NOMO-1 (cell line): Measurements from ENCODE around the gene AAK1.

Source experiments
- DNase-seq, 2 experiments: peaks; one replicate each; lab custom pipeline; 2025; ENCODE audit not compliant: unreplicated experiment in 2 of 2; lab: John Stamatoyannopoulos, UW

The AAK1 gene

GRCh38 chr2:69501301-69501700 lies 142.2 kb downstream of the AAK1 start:
- DNase-seq: no peak

GRCh38 chr2:69499966-69500365 lies 143.6 kb downstream of the AAK1 start:
- no peak for DNase-seq

- peak; percentile 84 to 93 for DNase-seq
These were observed 144.3 kb downstream of the AAK1 start for GRCh38 chr2:69499242-69499641.

- no peak for DNase-seq
These were observed 147.7 kb downstream of the AAK1 start for GRCh38 chr2:69495861-69496260.

- no peak for DNase-seq
These were observed 148.5 kb downstream of the AAK1 start for GRCh38 chr2:69495008-69495407.

GRCh38 chr2:69494126-69494525 lies 149.4 kb downstream of the AAK1 start:
- no peak for DNase-seq

GRCh38 chr2:69493268-69493667 lies 150.3 kb downstream of the AAK1 start:
- DNase-seq: no peak

GRCh38 chr2:69491864-69492263 lies 151.7 kb downstream of the AAK1 start:
- no peak for DNase-seq

GRCh38 chr2:69490486-69490885 lies 153.1 kb downstream of the AAK1 start:
- no peak for DNase-seq

GRCh38 chr2:69489793-69490192 lies 153.7 kb downstream of the AAK1 start:
- peak; percentile 58 to 88 for DNase-seq

GRCh38 chr2:69483696-69484095 lies 159.8 kb downstream of the AAK1 start:
- DNase-seq: no peak

- DNase-seq: no peak
These were observed 160.5 kb downstream of the AAK1 start for GRCh38 chr2:69483024-69483423.

- no peak for DNase-seq
These were observed 161.1 kb downstream of the AAK1 start for GRCh38 chr2:69482471-69482870.

- DNase-seq: no peak
These were observed 162.1 kb downstream of the AAK1 start for GRCh38 chr2:69481421-69481820.

- DNase-seq: no peak
These were observed 165.9 kb downstream of the AAK1 start for GRCh38 chr2:69477627-69478026.

GRCh38 chr2:69474688-69475087 lies 168.9 kb downstream of the AAK1 start:
- DNase-seq: no peak

GRCh38 chr2:69471793-69472192 lies 171.7 kb downstream of the AAK1 start:
- no peak for DNase-seq

- no peak for DNase-seq
These were observed 172.6 kb downstream of the AAK1 start for GRCh38 chr2:69470911-69471310.

GRCh38 chr2:69469784-69470183 lies 173.8 kb downstream of the AAK1 start:
- no peak for DNase-seq

- DNase-seq: no peak
These were observed 174.2 kb downstream of the AAK1 start for GRCh38 chr2:69469375-69469774.

- DNase-seq: no peak
These were observed 176.8 kb downstream of the AAK1 start for GRCh38 chr2:69466728-69467127.

GRCh38 chr2:69465513-69466456 lies 177.8 kb downstream of the AAK1 start:
- DNase-seq: no peak

GRCh38 chr2:69464575-69464974 lies 179.0 kb downstream of the AAK1 start:
- DNase-seq: no peak
